ENCODE results near the gene TTC9C. TPM values are rescaled to one million over a fixed set of nuclear protein-coding genes. Genes with fewer than 3 reads are reported as not detected.
"Not testable (repeated sequence)": the region's sequence is repeated elsewhere in the genome, so short reads cannot be mapped to it uniquely, and the experiment has no call there.

TTC9C gene
- total RNA-seq, 1 donor from 2014 or later = 27.4 TPM

- TF ChIP-seq CTCF (IDR thresholded peaks at IDR 0.05; ENCODE audit: insufficient read depth, low read length, severe bottlenecking) = no peak
- FAIRE-seq (no peak), DNase-seq (ENCODE audit: low read depth) (no peak)
- Histone ChIP-seq H3K36me3 (ENCODE audit: control insufficient read depth, insufficient read depth, low read length) (peaks cover 10% of the 10 kb centered on the region), H3K27me3 (ENCODE audit: control insufficient read depth, insufficient read depth, low read length) (no peaks in the 10 kb centered on the region), H3K4me3 (ENCODE audit: low read depth, low read length) (no peak overlapping the region)
Measured at GRCh38 chr11:62688491-62688890, 39.8 kb upstream of the TTC9C start.

GRCh38 chr11:62689421-62690183 is 38.7 kb upstream of the TTC9C start, which contains the start of gene LRRN4CL:
LRRN4CL (minus strand) TSS chr11:62689530; CDS start chr11:62688508, 1,022 bp downstream.
- H3K4me3 ChIP-seq (ENCODE audit: low read depth, low read length) = no peak within 1 kb of the TSS
- FAIRE-seq (no peak), DNase-seq (ENCODE audit: low read depth) (no peak)
- H3K27me3 ChIP-seq (ENCODE audit: control insufficient read depth, insufficient read depth, low read length) = no peaks in the 10 kb centered on the region
- TF ChIP-seq CTCF (IDR thresholded peaks at IDR 0.05; ENCODE audit: insufficient read depth, low read length, severe bottlenecking) = no peak
- peaks cover 10% of the 10 kb centered on the region for H3K36me3 ChIP-seq (ENCODE audit: control insufficient read depth, insufficient read depth, low read length)

GRCh38 chr11:62693624-62694023 is 34.7 kb upstream of the TTC9C start:
- not testable (repeated sequence) for H3K4me3 ChIP-seq (ENCODE audit: low read depth, low read length); FAIRE-seq; DNase-seq (ENCODE audit: low read depth); H3K27me3 ChIP-seq (ENCODE audit: control insufficient read depth, insufficient read depth, low read length); H3K36me3 ChIP-seq (ENCODE audit: control insufficient read depth, insufficient read depth, low read length)

GRCh38 chr11:62694455-62695167 is 33.7 kb upstream of the TTC9C start:
- FAIRE-seq = no peak
- Histone ChIP-seq H3K4me3 (ENCODE audit: low read depth, low read length) (no peak overlapping the region), H3K27me3 (ENCODE audit: control insufficient read depth, insufficient read depth, low read length) (no peaks in the 10 kb centered on the region), H3K36me3 (ENCODE audit: control insufficient read depth, insufficient read depth, low read length) (peaks cover 10% of the 10 kb centered on the region)
- peak; percentile 80 for TF ChIP-seq CTCF (IDR thresholded peaks at IDR 0.05; ENCODE audit: insufficient read depth, low read length, severe bottlenecking)
- peak; percentile 68 for DNase-seq (ENCODE audit: low read depth)

GRCh38 chr11:62702246-62702645 is 26.0 kb upstream of the TTC9C start:
- peak; percentile 49 for DNase-seq (ENCODE audit: low read depth)
- no peak for TF ChIP-seq CTCF (IDR thresholded peaks at IDR 0.05; ENCODE audit: insufficient read depth, low read length, severe bottlenecking)

GRCh38 chr11:62703921-62704320 is 24.4 kb upstream of the TTC9C start:
- not testable (repeated sequence) for FAIRE-seq; H3K4me3 ChIP-seq (ENCODE audit: low read depth, low read length); H3K27me3 ChIP-seq (ENCODE audit: control insufficient read depth, insufficient read depth, low read length); H3K36me3 ChIP-seq (ENCODE audit: control insufficient read depth, insufficient read depth, low read length); DNase-seq (ENCODE audit: low read depth)

More at GRCh38 chr11:62702246-62702645, 26.0 kb upstream of the TTC9C start:
- Histone ChIP-seq H3K4me3 (ENCODE audit: low read depth, low read length) (no peak overlapping the region), H3K36me3 (ENCODE audit: control insufficient read depth, insufficient read depth, low read length) (no peaks in the 10 kb centered on the region), H3K27me3 (ENCODE audit: control insufficient read depth, insufficient read depth, low read length) (no peaks in the 10 kb centered on the region)
- no peak for FAIRE-seq

Data from bronchial epithelial cell (primary cell).